OCI-LY1 (cell line): ENCODE data around the gene CDC42BPA.

Source experiments
- H2AFZ ChIP-seq: fragments of 200-600 bp; sonication (generic), shearing (Covaris generic); 2 replicates; pipeline ENCODE4 v1.6.0; 2014; ENCODE audit warnings: antibody characterized with exemption, mild to moderate bottlenecking, low read length
- H3F3A ChIP-seq: fragments of 200-600 bp; sonication (generic), shearing (Covaris generic); 2 replicates; pipeline ENCODE4 v1.6.0; 2014; ENCODE audit warnings: mild to moderate bottlenecking, antibody characterized with exemption, low read length, moderate library complexity; ENCODE audit not compliant: insufficient read depth
- H3K27ac ChIP-seq: fragments of 200-600 bp; sonication (generic); 2 replicates; pipeline ENCODE4 v1.5.1; 2014; ENCODE audit warnings: low read length, mixed run types, mild to moderate bottlenecking, low read depth; ENCODE audit not compliant: poor library complexity, severe bottlenecking
- H3K27me3 ChIP-seq: fragments of 200-600 bp; sonication (generic); 2 replicates; pipeline ENCODE4 v1.6.0; 2014; ENCODE audit warnings: antibody characterized with exemption, mild to moderate bottlenecking, low read length, moderate library complexity; ENCODE audit not compliant: insufficient read depth
- H3K36me3 ChIP-seq: fragments of 200-600 bp; sonication (generic); 2 replicates; pipeline ENCODE4 v1.6.1; 2014; ENCODE audit warnings: mild to moderate bottlenecking, antibody characterized with exemption, low read length, moderate library complexity, mixed read lengths; ENCODE audit not compliant: insufficient read depth
- H3K4me1 ChIP-seq: fragments of 200-600 bp; sonication (generic); 2 replicates; pipeline ENCODE4 v1.5.1; 2014; ENCODE audit warnings: mild to moderate bottlenecking, low read length, moderate library complexity; ENCODE audit not compliant: insufficient read depth, severe bottlenecking
- H3K4me2 ChIP-seq: fragments of 200-600 bp; sonication (generic), shearing (Covaris generic); 2 replicates; pipeline ENCODE4 v1.6.1; 2014; ENCODE audit warnings: low read length
- H3K4me3 ChIP-seq: fragments of 200-600 bp; sonication (generic); 2 replicates; pipeline ENCODE4 v1.5.1; 2014; ENCODE audit warnings: low read length, low read depth, mild to moderate bottlenecking, mixed read lengths; ENCODE audit not compliant: poor library complexity, severe bottlenecking
- H3K79me2 ChIP-seq: fragments of 200-600 bp; shearing (Covaris generic); 2 replicates; pipeline ENCODE4 v1.6.1; 2016; ENCODE audit warnings: mixed run types, low read length, mixed read lengths; ENCODE audit not compliant: insufficient read depth
- H3K9ac ChIP-seq: fragments of 200-600 bp; sonication (generic), shearing (Covaris generic); 2 replicates; pipeline ENCODE4 v1.6.1; 2014; ENCODE audit warnings: mild to moderate bottlenecking, low read length, mixed read lengths
- H3K9me2 ChIP-seq: fragments of 200-600 bp; sonication (generic), shearing (Covaris generic); 2 replicates; pipeline ENCODE4 v1.6.1; 2014; ENCODE audit warnings: low read depth, mild to moderate bottlenecking, low read length, mixed read lengths
- H3K9me3 ChIP-seq: fragments of 200-600 bp; shearing (Covaris generic); 2 replicates; pipeline ENCODE4 v1.6.1; 2014; ENCODE audit warnings: low read length, mixed read lengths
- H4K20me1 ChIP-seq: fragments of 200-600 bp; sonication (generic), shearing (Covaris generic); 2 replicates; pipeline ENCODE4 v1.6.0; 2016; ENCODE audit warnings: mild to moderate bottlenecking, low read length; ENCODE audit not compliant: insufficient read depth
- CTCF ChIP-seq: fragments of 200-600 bp; sonication (generic), shearing (Covaris generic); IDR thresholded peaks from 2 replicates; pipeline ENCODE4 v1.5.1; 2017; ENCODE audit warnings: mild to moderate bottlenecking, antibody characterized with exemption, low read length, moderate library complexity, mixed read lengths
- EZH2 ChIP-seq: fragments of 200-600 bp; sonication (generic), shearing (Covaris generic); IDR thresholded peaks from 2 replicates; pipeline ENCODE4 v1.8.0; 2017; ENCODE audit warnings: borderline replicate concordance, mixed run types, mild to moderate bottlenecking, antibody characterized with exemption, low read length, moderate library complexity, mixed read lengths

Gene CDC42BPA

GRCh38 chr1:227093309-227093708 is 225.0 kb downstream of the CDC42BPA start:
- H4K20me1 ChIP-seq, result no peaks in the 10 kb centered on the region
- no peak overlapping the region for H3K4me2 ChIP-seq
- H3K79me2 ChIP-seq, result no peaks in the 10 kb centered on the region
- no peaks in the 10 kb centered on the region for H3K9me2 ChIP-seq
- no peaks in the 10 kb centered on the region for H3K36me3 ChIP-seq
- no peak overlapping the region for H3K4me3 ChIP-seq
- TF ChIP-seq EZH2 (no peak), CTCF (no peak)
- no peaks in the 10 kb centered on the region for H3K4me1 ChIP-seq
- H3K9ac ChIP-seq, result no peak overlapping the region
- no peaks in the 10 kb centered on the region for H3K9me3 ChIP-seq
- H3F3A ChIP-seq, result no peaks in the 10 kb centered on the region
- no peaks in the 10 kb centered on the region for H3K27me3 ChIP-seq
- H2AFZ ChIP-seq, result no peak overlapping the region
- no peak overlapping the region for H3K27ac ChIP-seq

- H2AFZ ChIP-seq, result no peak overlapping the region
- no peaks in the 10 kb centered on the region for H3K4me1 ChIP-seq
- H3K79me2 ChIP-seq, result no peaks in the 10 kb centered on the region
- H3K9ac ChIP-seq, result no peak overlapping the region
- H3K9me3 ChIP-seq, result no peaks in the 10 kb centered on the region
- no peaks in the 10 kb centered on the region for H3K9me2 ChIP-seq
- no peaks in the 10 kb centered on the region for H3K27me3 ChIP-seq
- H3K4me3 ChIP-seq, result no peak overlapping the region
- no peaks in the 10 kb centered on the region for H4K20me1 ChIP-seq
- H3K4me2 ChIP-seq, result no peak overlapping the region
- TF ChIP-seq EZH2 (no peak), CTCF (no peak)
- no peak overlapping the region for H3K27ac ChIP-seq
- H3K36me3 ChIP-seq, result no peaks in the 10 kb centered on the region
- no peaks in the 10 kb centered on the region for H3F3A ChIP-seq
Observed at GRCh38 chr1:227092069-227092468, 226.2 kb downstream of the CDC42BPA start.

GRCh38 chr1:227086636-227087035 is 231.7 kb downstream of the CDC42BPA start:
- H3F3A ChIP-seq, result no peaks in the 10 kb centered on the region
- H3K4me3 ChIP-seq, result no peak overlapping the region
- H3K36me3 ChIP-seq, result no peaks in the 10 kb centered on the region
- no peaks in the 10 kb centered on the region for H3K4me1 ChIP-seq
- no peak for TF ChIP-seq CTCF
- TF ChIP-seq EZH2, result no peak
- H3K79me2 ChIP-seq, result no peaks in the 10 kb centered on the region
- no peaks in the 10 kb centered on the region for H4K20me1 ChIP-seq
- no peaks in the 10 kb centered on the region for H3K9me3 ChIP-seq
- no peaks in the 10 kb centered on the region for H3K27me3 ChIP-seq
- H3K9me2 ChIP-seq, result no peaks in the 10 kb centered on the region
- no peak overlapping the region for H3K4me2 ChIP-seq
- H3K9ac ChIP-seq, result no peak overlapping the region
- H3K27ac ChIP-seq, result no peak overlapping the region
- no peak overlapping the region for H2AFZ ChIP-seq
